ENCODE results near the gene TSPAN14. TPM values are rescaled to one million over a fixed set of nuclear protein-coding genes. Genes with fewer than 3 reads are reported as not detected.
"Not testable (repeated sequence)": the region's sequence is repeated elsewhere in the genome, so short reads cannot be mapped to it uniquely, and the experiment has no call there.

TSPAN14 gene
- total RNA-seq, 2 donors from 2014 or later, result 83.5 to 91.7 TPM

GRCh38 chr10:80416479-80417098 lies 37.5 kb upstream of the TSPAN14 start:
- Histone ChIP-seq H3K9ac (ENCODE audit: low read depth in 2 of 2, low read length in 2 of 2) (peak overlapping the region in 1 of 2 donors; percentile 59), H3K9me3 (no peaks in the 10 kb centered on the region), H3K27ac (no peak overlapping the region), H3K36me3 (no peaks in the 10 kb centered on the region), H3K27me3 (no peaks in the 10 kb centered on the region), H3K4me1 (peaks cover 25% of the 10 kb centered on the region), H3K4me3 (no peak overlapping the region)
- no peak for TF ChIP-seq CTCF (IDR thresholded peaks at IDR 0.05)
- intact Hi-C loops (cut with DNase I), result no loop called here
- DNase-seq, result no peak

GRCh38 chr10:80417256-80417655 lies 36.9 kb upstream of the TSPAN14 start:
- H3K9ac ChIP-seq (ENCODE audit: low read depth in 2 of 2, low read length in 2 of 2); H3K27ac ChIP-seq; intact Hi-C loops (cut with DNase I); H3K27me3 ChIP-seq; H3K36me3 ChIP-seq; DNase-seq; H3K9me3 ChIP-seq; H3K4me3 ChIP-seq: not testable (repeated sequence)
- peaks cover 23% of the 10 kb centered on the region for H3K4me1 ChIP-seq

GRCh38 chr10:80421050-80421706 lies 32.9 kb upstream of the TSPAN14 start:
- H3K36me3 ChIP-seq, result no peaks in the 10 kb centered on the region

GRCh38 chr10:80421707-80422536 lies 32.2 kb upstream of the TSPAN14 start:
- intact Hi-C loops (cut with DNase I), result no loop called here
- DNase-seq, result no peak
- Histone ChIP-seq H3K4me3 (no peak overlapping the region), H3K9me3 (no peaks in the 10 kb centered on the region), H3K9ac (ENCODE audit: low read depth in 2 of 2, low read length in 2 of 2) (no peak overlapping the region), H3K36me3 (no peaks in the 10 kb centered on the region), H3K4me1 (no peaks in the 10 kb centered on the region), H3K27ac (no peak overlapping the region), H3K27me3 (no peaks in the 10 kb centered on the region)
- no peak for TF ChIP-seq CTCF (IDR thresholded peaks at IDR 0.05)

More at GRCh38 chr10:80421050-80421706, 32.9 kb upstream of the TSPAN14 start:
- Histone ChIP-seq H3K27ac (no peak overlapping the region), H3K9me3 (no peaks in the 10 kb centered on the region), H3K27me3 (no peaks in the 10 kb centered on the region), H3K4me3 (no peak overlapping the region), H3K9ac (ENCODE audit: low read depth in 2 of 2, low read length in 2 of 2) (no peak overlapping the region), H3K4me1 (no peaks in the 10 kb centered on the region)
- TF ChIP-seq CTCF (IDR thresholded peaks at IDR 0.05), result no peak
- intact Hi-C loops (cut with DNase I), result no loop called here
- no peak for DNase-seq

- DNase-seq, result no peak
Measured at GRCh38 chr10:80425901-80426300, 28.2 kb upstream of the TSPAN14 start.

More at GRCh38 chr10:80425901-80426300, 28.2 kb upstream of the TSPAN14 start:
- Histone ChIP-seq H3K36me3 (no peaks in the 10 kb centered on the region), H3K9ac (ENCODE audit: low read depth in 2 of 2, low read length in 2 of 2) (no peak overlapping the region), H3K27ac (no peak overlapping the region), H3K4me3 (no peak overlapping the region), H3K9me3 (no peaks in the 10 kb centered on the region), H3K27me3 (no peaks in the 10 kb centered on the region), H3K4me1 (no peaks in the 10 kb centered on the region)
- TF ChIP-seq CTCF (IDR thresholded peaks at IDR 0.05), result no peak
- intact Hi-C loops (cut with DNase I), result no loop called here

Measured in colonic mucosa (tissue), 4 donors.